Left ventricle myocardium superior (tissue), 1 donor: Measurements from ENCODE around the gene FILIP1. TPM values are rescaled to one million over a fixed set of nuclear protein-coding genes. Genes with fewer than 3 reads are reported as not detected.

ENCODE experiments used
- ATAC-seq: fragments of 200-7000 bp; cut with Tn5 transposase; one replicate; pipeline ENCODE4 v1.9.1; 2020; ENCODE audit warnings: mild to moderate bottlenecking, moderate library complexity
- DNase-seq: peaks from one replicate; pipeline ENCODE4 v3.0.0-alpha.2; 2020
- intact Hi-C: fragments of 100-400 bp; cut with micrococcal nuclease; formaldehyde crosslinking; loops from one replicate; pipeline ENCODE4 v1.11.0; 2022
- total RNA-seq: library from RNA; stranded (reverse); fragmentation: NEBNext Ultra II Directional; extraction: Animal tissue kit (Norgen Biotek cat#: 25700); gene quantifications from one replicate; pipeline ENCODE4 v1.2.1, GENCODE V29; 2021
- donor health status: DM: no; HTN: yes; CAD: no; lungs with severe emphysema.

Gene FILIP1
- total RNA-seq, 1 donor from 2014 or later: 156 TPM

- peak; percentile 33 for ATAC-seq
- no peak for DNase-seq
- intact Hi-C loops: loop anchor here (10.0 kb wide), 1 partner anchor 233 kb away; no protein-coding TSS in a partner anchor
These were observed 202.3 kb downstream of the FILIP1 start for GRCh38 chr6:75291331-75291730.

GRCh38 chr6:75290136-75290945 is 203.3 kb downstream of the FILIP1 start:
- ATAC-seq (no peak), DNase-seq (no peak)
- intact Hi-C loops: loop anchor here (10.0 kb wide), 1 partner anchor 234 kb away; no protein-coding TSS in a partner anchor

- intact Hi-C loops: no loop called here
- no peak for ATAC-seq
- DNase-seq: no peak
These were observed 205.6 kb downstream of the FILIP1 start for GRCh38 chr6:75288023-75288422.

GRCh38 chr6:75287424-75287823 is 206.2 kb downstream of the FILIP1 start:
- ATAC-seq: no peak
- intact Hi-C loops: no loop called here
- no peak for DNase-seq

- DNase-seq (no peak), ATAC-seq (no peak)
- intact Hi-C loops: no loop called here
These were observed 206.6 kb downstream of the FILIP1 start for GRCh38 chr6:75286955-75287354.

- DNase-seq (no peak), ATAC-seq (no peak)
- intact Hi-C loops: no loop called here
These were observed 208.3 kb downstream of the FILIP1 start for GRCh38 chr6:75285283-75285639.

- intact Hi-C loops: no loop called here
- peak; percentile 97 for DNase-seq
- peak; percentile 99 for ATAC-seq
These were observed 208.8 kb downstream of the FILIP1 start, which contains the start of gene TMEM30A for GRCh38 chr6:75284632-75285282. Gene TMEM30A, minus strand, starts transcription at chr6:75284792. Its CDS starts 154 bp downstream, at chr6:75284638.

GRCh38 chr6:75283907-75284631 is 209.5 kb downstream of the FILIP1 start:
- intact Hi-C loops: no loop called here
- no peak for DNase-seq
- ATAC-seq: peak; percentile 51

- no peak for ATAC-seq
- intact Hi-C loops: no loop called here
- DNase-seq: no peak
These were observed 210.9 kb downstream of the FILIP1 start for GRCh38 chr6:75282706-75283105.

GRCh38 chr6:75281653-75282052 is 211.9 kb downstream of the FILIP1 start:
- DNase-seq: no peak
- intact Hi-C loops: no loop called here
- ATAC-seq: no peak

GRCh38 chr6:75280131-75280855 is 213.3 kb downstream of the FILIP1 start:
- no peak for DNase-seq
- intact Hi-C loops: no loop called here
- no peak for ATAC-seq

GRCh38 chr6:75279418-75279817 is 214.2 kb downstream of the FILIP1 start:
- ATAC-seq (no peak), DNase-seq (no peak)
- intact Hi-C loops: no loop called here

- DNase-seq (no peak), ATAC-seq (no peak)
- intact Hi-C loops: no loop called here
These were observed 215.0 kb downstream of the FILIP1 start for GRCh38 chr6:75278474-75279077.

- ATAC-seq (no peak), DNase-seq (no peak)
These were observed 218.5 kb downstream of the FILIP1 start for GRCh38 chr6:75275067-75275466.

GRCh38 chr6:75273009-75273408 is 220.6 kb downstream of the FILIP1 start:
- intact Hi-C loops: no loop called here
- DNase-seq (no peak), ATAC-seq (no peak)

More at GRCh38 chr6:75275067-75275466, 218.5 kb downstream of the FILIP1 start:
- intact Hi-C loops: no loop called here

- intact Hi-C loops: no loop called here
- ATAC-seq: no peak
- DNase-seq: no peak
These were observed 221.3 kb downstream of the FILIP1 start for GRCh38 chr6:75272145-75272840.

- no peak for DNase-seq
- no peak for ATAC-seq
- intact Hi-C loops: no loop called here
These were observed 224.6 kb downstream of the FILIP1 start for GRCh38 chr6:75268988-75269354.
